ENCODE results near the gene UBAC1. TPM values are rescaled to one million over a fixed set of nuclear protein-coding genes. Genes with fewer than 3 reads are reported as not detected.

UBAC1 gene
- total RNA-seq, 1 donor from 2014 or later = 36.1 TPM

GRCh38 chr9:135993409-135993742, 32.2 kb upstream of the UBAC1 start:
- DNase-seq (ENCODE audit: low read depth) (no peak), FAIRE-seq (no peak)
- no peak overlapping the region for H3K4me3 ChIP-seq (ENCODE audit: low read depth, low read length)
- no peak for TF ChIP-seq CTCF (IDR thresholded peaks at IDR 0.05; ENCODE audit: insufficient read depth, low read length, severe bottlenecking)
- no peaks in the 10 kb centered on the region for H3K36me3 ChIP-seq (ENCODE audit: control insufficient read depth, insufficient read depth, low read length)
- peaks cover 6% of the 10 kb centered on the region for H3K27me3 ChIP-seq (ENCODE audit: control insufficient read depth, insufficient read depth, low read length)

- peaks cover 6% of the 10 kb centered on the region for H3K27me3 ChIP-seq (ENCODE audit: control insufficient read depth, insufficient read depth, low read length)
- FAIRE-seq (no peak), DNase-seq (ENCODE audit: low read depth) (peak; percentile 40)
- TF ChIP-seq CTCF (IDR thresholded peaks at IDR 0.05; ENCODE audit: insufficient read depth, low read length, severe bottlenecking) = no peak
- no peaks in the 10 kb centered on the region for H3K36me3 ChIP-seq (ENCODE audit: control insufficient read depth, insufficient read depth, low read length)
- H3K4me3 ChIP-seq (ENCODE audit: low read depth, low read length) = no peak overlapping the region
Observed at GRCh38 chr9:135992486-135993408, 31.6 kb upstream of the UBAC1 start.

- Histone ChIP-seq H3K4me3 (ENCODE audit: low read depth, low read length) (no peak overlapping the region), H3K27me3 (ENCODE audit: control insufficient read depth, insufficient read depth, low read length) (peaks cover 6% of the 10 kb centered on the region), H3K36me3 (ENCODE audit: control insufficient read depth, insufficient read depth, low read length) (no peaks in the 10 kb centered on the region)
- FAIRE-seq (no peak), DNase-seq (ENCODE audit: low read depth) (no peak)
- TF ChIP-seq CTCF (IDR thresholded peaks at IDR 0.05; ENCODE audit: insufficient read depth, low read length, severe bottlenecking) = no peak
Observed at GRCh38 chr9:135991771-135992170, 30.6 kb upstream of the UBAC1 start.

GRCh38 chr9:135990468-135991429, 29.6 kb upstream of the UBAC1 start:
- DNase-seq (ENCODE audit: low read depth) (peak; percentile 3), FAIRE-seq (no peak)

More at GRCh38 chr9:135990468-135991429, 29.6 kb upstream of the UBAC1 start:
- peaks cover 6% of the 10 kb centered on the region for H3K27me3 ChIP-seq (ENCODE audit: control insufficient read depth, insufficient read depth, low read length)
- no peak overlapping the region for H3K4me3 ChIP-seq (ENCODE audit: low read depth, low read length)
- TF ChIP-seq CTCF (IDR thresholded peaks at IDR 0.05; ENCODE audit: insufficient read depth, low read length, severe bottlenecking) = no peak
- H3K36me3 ChIP-seq (ENCODE audit: control insufficient read depth, insufficient read depth, low read length) = no peaks in the 10 kb centered on the region
